Stimulated activated CD4-positive, alpha-beta T cell treated with anti-CD3 and anti-CD28 coated beads, Interleukin-12 subunit alpha, Interleukin-12 subunit beta, amount 100 ng/mL, for 4 hours (primary cell): Measurements from ENCODE around the gene IFTAP.
"Not testable (repeated sequence)": the region's sequence is repeated elsewhere in the genome, so short reads cannot be mapped to it uniquely, and the experiment has no call there.

Experiments
- DNase-seq: peaks from one replicate; pipeline ENCODE4 v3.0.0-alpha.2; 2020

The IFTAP gene

GRCh38 chr11:36661359-36661758, 67.1 kb downstream of the IFTAP start:
- DNase-seq, result not testable (repeated sequence)

- no peak for DNase-seq
Measured at GRCh38 chr11:36672815-36673450, 78.6 kb downstream of the IFTAP start.

- DNase-seq, result not testable (repeated sequence)
Measured at GRCh38 chr11:36679547-36679946, 85.2 kb downstream of the IFTAP start.

GRCh38 chr11:36683818-36684217, 89.5 kb downstream of the IFTAP start:
- no peak for DNase-seq

- no peak for DNase-seq
Measured at GRCh38 chr11:36684840-36685801, 90.8 kb downstream of the IFTAP start.

GRCh38 chr11:36688132-36688531, 93.8 kb downstream of the IFTAP start:
- DNase-seq, result no peak

- no peak for DNase-seq
Measured at GRCh38 chr11:36688571-36689291, 94.4 kb downstream of the IFTAP start.

GRCh38 chr11:36689442-36689841, 95.1 kb downstream of the IFTAP start:
- DNase-seq, result no peak

GRCh38 chr11:36692704-36693103, 98.4 kb downstream of the IFTAP start:
- DNase-seq, result no peak

GRCh38 chr11:36693139-36693843, 99.0 kb downstream of the IFTAP start:
- DNase-seq, result no peak

GRCh38 chr11:36695111-36695510, 100.8 kb downstream of the IFTAP start:
- DNase-seq, result no peak

GRCh38 chr11:36695571-36695970, 101.3 kb downstream of the IFTAP start:
- DNase-seq, result no peak

- no peak for DNase-seq
Measured at GRCh38 chr11:36696550-36696949, 102.2 kb downstream of the IFTAP start.

GRCh38 chr11:36699271-36699670, 105.0 kb downstream of the IFTAP start:
- DNase-seq, result no peak

- no peak for DNase-seq
Measured at GRCh38 chr11:36700246-36700645, 105.9 kb downstream of the IFTAP start.

GRCh38 chr11:36702330-36703054, 108.2 kb downstream of the IFTAP start:
- no peak for DNase-seq

GRCh38 chr11:36703055-36703404, 108.7 kb downstream of the IFTAP start:
- DNase-seq, result no peak
